A549 (cell line): Measurements from ENCODE around the gene PI4K2A. TPM values are rescaled to one million over a fixed set of nuclear protein-coding genes. Genes with fewer than 3 reads are reported as not detected.

Experiments
- ATAC-seq, 2 experiments: fragments of 200-7000 bp in 1 of 2; fragments of >200 bp in 1 of 2; cut with Nextera tagmentation in 1 of 2; cut with Tn5 transposase in 1 of 2; 3 replicates each; pipeline versions ENCODE4 v1.8.0 to v1.9.1; 2018 to 2020; ENCODE audit warnings: mild to moderate bottlenecking in 1 of 2, moderate library complexity in 1 of 2
- CTCF ChIA-PET: fragments of 300-600 bp; sonication (Branson Sonifier 250); formaldehyde crosslinking; extraction: SDS; loops from one replicate; lab custom pipeline; 2021; ENCODE audit warnings: antibody characterized with exemption, inconsistent platforms; lab: Yijun Ruan, JAX
- POLR2A ChIA-PET: fragments of 350-600 bp; formaldehyde crosslinking; extraction: SDS; loops from one replicate; lab custom pipeline; 2021; ENCODE audit warnings: antibody characterized with exemption, inconsistent platforms; lab: Yijun Ruan, JAX
- DNase-seq, 2 experiments: peaks; one replicate each; pipeline versions ENCODE4 v3.0.0 to v3.0.0-alpha.2; 2011 to 2016; ENCODE audit warnings: low read depth in 1 of 2, low spot score in 1 of 2
- FAIRE-seq: peaks from 2 replicates; lab custom pipeline; 2011; peaks lifted over from hg19 to GRCh38; lab: Jason Lieb, UNC
- H3K27ac ChIP-seq, 2 experiments: fragments of >200 bp; sonication (Bioruptor Twin); formaldehyde crosslinking; 3 replicates each; pipeline ENCODE4 v1.5.1; 2016 to 2017
- H3K4me1 ChIP-seq: fragments of >200 bp; sonication (Bioruptor Twin); formaldehyde crosslinking; 3 replicates; pipeline ENCODE4 v1.6.1; 2016
- H3K4me2 ChIP-seq: fragments of >200 bp; sonication (Bioruptor Twin); formaldehyde crosslinking; 3 replicates; pipeline ENCODE4 v1.6.1; 2016
- H3K4me3 ChIP-seq: fragments of >200 bp; sonication (Bioruptor Twin); formaldehyde crosslinking; 3 replicates; pipeline ENCODE4 v1.5.1; 2016
- H3K9me3 ChIP-seq: fragments of >200 bp; sonication (Bioruptor Twin); formaldehyde crosslinking; 3 replicates; pipeline ENCODE4 v1.6.1; 2016
- CBX2 ChIP-seq: fragments of 200-600 bp; sonication (generic); IDR thresholded peaks from 2 replicates; pipeline ENCODE4 v1.6.1; 2016; ENCODE audit warnings: low read depth, mild to moderate bottlenecking, borderline replicate concordance
- CHD4 ChIP-seq: fragments of 200-600 bp; sonication (generic); IDR thresholded peaks from 2 replicates; pipeline ENCODE4 v1.6.1; 2016; ENCODE audit warnings: antibody characterized with exemption, mild to moderate bottlenecking, borderline replicate concordance
- EHMT2 ChIP-seq: fragments of 200-600 bp; sonication (generic); IDR thresholded peaks from 2 replicates; pipeline ENCODE4 v1.6.1; 2016; ENCODE audit warnings: antibody characterized with exemption, low read depth, mild to moderate bottlenecking, moderate library complexity
- FOSL2 ChIP-seq, 2 experiments: fragments of 450-650 bp in 1 of 2; fragments of >200 bp in 1 of 2; sonication (Bioruptor Twin) in 1 of 2; formaldehyde crosslinking; IDR thresholded peaks; 2 replicates each; pipeline versions ENCODE4 v1.5.0 to v1.6.1; 2016 to 2020; ENCODE audit warnings: mild to moderate bottlenecking in 1 of 2, moderate library complexity in 1 of 2
- HEYL ChIP-seq: fragments of 250-450 bp; sonication (Bioruptor Pico); IDR thresholded peaks from 2 replicates; pipeline ENCODE4 v1.8.0; 2021; ENCODE audit warnings: mild to moderate bottlenecking, moderate library complexity
- HOXA7 ChIP-seq: fragments of 250-450 bp; sonication (Bioruptor Pico); IDR thresholded peaks from 2 replicates; pipeline ENCODE4 v1.5.0; 2020; ENCODE audit warnings: mild to moderate bottlenecking, moderate library complexity
- JUNB ChIP-seq: fragments of >200 bp; sonication (Bioruptor Twin); formaldehyde crosslinking; IDR thresholded peaks from 2 replicates; pipeline ENCODE4 v1.6.1; 2016
- KDM5A ChIP-seq: fragments of 200-600 bp; sonication (generic); IDR thresholded peaks from 2 replicates; pipeline ENCODE4 v1.6.1; 2016; ENCODE audit warnings: antibody characterized with exemption, mild to moderate bottlenecking
- NFE2L2 ChIP-seq: fragments of 150-350 bp; conservative IDR thresholded peaks from 2 replicates; pipeline ENCODE4 v1.6.1; 2014; ENCODE audit warnings: low read length
- POLR2A ChIP-seq: IDR thresholded peaks from 2 replicates; pipeline ENCODE4 v1.6.1; 2012; ENCODE audit warnings: mild to moderate bottlenecking, low read length
- POLR2AphosphoS2 ChIP-seq: conservative IDR thresholded peaks from 2 replicates; pipeline ENCODE4 v1.6.1; 2012; ENCODE audit warnings: low read length, improper control_type of control experiment, inconsistent platforms
- RNF2 ChIP-seq: fragments of 200-600 bp; sonication (generic); IDR thresholded peaks from 2 replicates; pipeline ENCODE4 v1.6.1; 2016; ENCODE audit warnings: low read depth, mild to moderate bottlenecking, antibody characterized with exemption, moderate library complexity, borderline replicate concordance
- SMC3 ChIP-seq: fragments of >200 bp; sonication (Bioruptor Twin); formaldehyde crosslinking; IDR thresholded peaks from 3 replicates; pipeline ENCODE4 v1.6.1; 2018; ENCODE audit warnings: inconsistent platforms
- SREBF2 ChIP-seq: fragments of 450-650 bp; IDR thresholded peaks from 2 replicates; pipeline ENCODE4 v1.6.1; 2014; ENCODE audit warnings: mild to moderate bottlenecking, moderate library complexity
- TFCP2L1 ChIP-seq: fragments of 250-450 bp; sonication (Bioruptor Pico); IDR thresholded peaks from 2 replicates; pipeline ENCODE4 v1.5.0; 2021; ENCODE audit warnings: mild to moderate bottlenecking
- WGBS: methylation state at CpG from one replicate; pipeline ENCODE4 v1.1.6; 2017; ENCODE audit errors: missing lambda C conversion rate; 5-methylcytosine and 5-hydroxymethylcytosine counted together
- polyA plus RNA-seq, 4 experiments: library from polyadenylated mRNA; depleted of rRNA in 3 of 4; stranded (reverse); fragments of >200 nt; fragmentation: RNase III in 1 of 4; extraction: RNeasy Plus Mini Kit Qiagen cat#74134 plus additional on column Dnase treatment in 1 of 4; gene quantifications; 2 replicates in 3 of 4; 3 replicates in 1 of 4; pipeline ENCODE4 v1.2.3, GENCODE V29; 2011 to 2017
- TF ChIP-seq, protein P1 (sequence below): fragments of 250-450 bp; sonication (Bioruptor Pico); IDR thresholded peaks from 2 replicates; pipeline ENCODE4 v1.5.0; 2020; ENCODE audit warnings: low read depth, mild to moderate bottlenecking, moderate library complexity
- TF ChIP-seq, protein P2 (sequence below): fragments of 200-600 bp; sonication (generic); IDR thresholded peaks from 2 replicates; pipeline ENCODE4 v1.6.1; 2016; ENCODE audit warnings: antibody characterized with exemption, mild to moderate bottlenecking, moderate library complexity
- TF ChIP-seq, protein P3 (sequence below): IDR thresholded peaks from 2 replicates; pipeline ENCODE4 v1.6.1; 2012
- TF ChIP-seq, protein P4 (sequence below): fragments of 450-650 bp; IDR thresholded peaks from 2 replicates; pipeline ENCODE4 v1.6.1; 2014; ENCODE audit warnings: antibody characterized with exemption

The PI4K2A gene
- polyA plus RNA-seq, 2 of the 4 experiments (the other 2 are of a cell fraction) = 16.6 TPM

DNA sequence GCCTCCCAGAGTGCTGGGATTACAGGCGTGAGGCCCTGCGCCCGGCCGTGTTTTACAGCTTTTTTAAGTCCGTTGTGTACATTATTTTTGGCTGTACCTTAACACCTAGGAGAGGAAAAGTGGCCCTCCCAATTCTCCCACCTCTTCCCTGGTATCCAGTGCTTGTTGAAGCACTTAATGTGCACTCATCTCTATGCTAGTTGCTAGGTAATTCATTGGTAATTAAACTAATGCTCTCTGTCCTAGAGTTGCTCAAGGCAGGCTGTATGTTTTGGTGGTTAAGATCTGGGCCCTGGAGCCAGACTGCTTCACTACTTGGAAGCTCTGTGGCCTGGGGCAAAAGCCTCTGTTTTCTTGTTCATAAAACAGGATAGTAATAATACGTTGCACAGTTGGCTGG lies 27.0 kb downstream of the PI4K2A start:
- CTCF ChIA-PET = interaction anchor here (0.8 to 37.6 kb wide), 5 partner anchors 10 to 201 kb away, joined by 3 to 1127 read pairs (median 10); partner anchors contain the start of genes ANKRD2, MARVELD1 and ZFYVE27
- WGBS = 90% methylated on average over 6 of the region's 6 CpGs
- H3K27ac ChIP-seq = no peak overlapping the region
- POLR2A ChIA-PET = interaction anchor here (1.0 to 1.1 kb wide), 2 partner anchors 17 to 20 kb away, joined by 3 to 6 read pairs; partner anchors contain the start of gene AVPI1
- TF ChIP-seq HEYL (CRISPR knock-in tag) (no peak), KDM5A (no peak), NFE2L2 (no peak), HOXA7 (no peak), POLR2A (no peak), EHMT2 (no peak), FOSL2 (IDR thresholded peaks at IDR 0.05) (no peak), FOSL2 (CRISPR knock-in tag; IDR thresholded peaks at IDR 0.05) (no peak), SMC3 (no peak), JUNB (no peak), CBX2 (no peak), POLR2AphosphoS2 (no peak; the same call in 1 of the 2 replicates), CHD4 (no peak), RNF2 (no peak), TFCP2L1 (CRISPR knock-in tag) (no peak)
- TF ChIP-seq, protein P1, sequence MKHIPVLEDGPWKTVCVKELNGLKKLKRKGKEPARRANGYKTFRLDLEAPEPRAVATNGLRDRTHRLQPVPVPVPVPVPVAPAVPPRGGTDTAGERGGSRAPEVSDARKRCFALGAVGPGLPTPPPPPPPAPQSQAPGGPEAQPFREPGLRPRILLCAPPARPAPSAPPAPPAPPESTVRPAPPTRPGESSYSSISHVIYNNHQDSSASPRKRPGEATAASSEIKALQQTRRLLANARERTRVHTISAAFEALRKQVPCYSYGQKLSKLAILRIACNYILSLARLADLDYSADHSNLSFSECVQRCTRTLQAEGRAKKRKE (CRISPR knock-in tag) = no peak
- TF ChIP-seq, protein P2, sequence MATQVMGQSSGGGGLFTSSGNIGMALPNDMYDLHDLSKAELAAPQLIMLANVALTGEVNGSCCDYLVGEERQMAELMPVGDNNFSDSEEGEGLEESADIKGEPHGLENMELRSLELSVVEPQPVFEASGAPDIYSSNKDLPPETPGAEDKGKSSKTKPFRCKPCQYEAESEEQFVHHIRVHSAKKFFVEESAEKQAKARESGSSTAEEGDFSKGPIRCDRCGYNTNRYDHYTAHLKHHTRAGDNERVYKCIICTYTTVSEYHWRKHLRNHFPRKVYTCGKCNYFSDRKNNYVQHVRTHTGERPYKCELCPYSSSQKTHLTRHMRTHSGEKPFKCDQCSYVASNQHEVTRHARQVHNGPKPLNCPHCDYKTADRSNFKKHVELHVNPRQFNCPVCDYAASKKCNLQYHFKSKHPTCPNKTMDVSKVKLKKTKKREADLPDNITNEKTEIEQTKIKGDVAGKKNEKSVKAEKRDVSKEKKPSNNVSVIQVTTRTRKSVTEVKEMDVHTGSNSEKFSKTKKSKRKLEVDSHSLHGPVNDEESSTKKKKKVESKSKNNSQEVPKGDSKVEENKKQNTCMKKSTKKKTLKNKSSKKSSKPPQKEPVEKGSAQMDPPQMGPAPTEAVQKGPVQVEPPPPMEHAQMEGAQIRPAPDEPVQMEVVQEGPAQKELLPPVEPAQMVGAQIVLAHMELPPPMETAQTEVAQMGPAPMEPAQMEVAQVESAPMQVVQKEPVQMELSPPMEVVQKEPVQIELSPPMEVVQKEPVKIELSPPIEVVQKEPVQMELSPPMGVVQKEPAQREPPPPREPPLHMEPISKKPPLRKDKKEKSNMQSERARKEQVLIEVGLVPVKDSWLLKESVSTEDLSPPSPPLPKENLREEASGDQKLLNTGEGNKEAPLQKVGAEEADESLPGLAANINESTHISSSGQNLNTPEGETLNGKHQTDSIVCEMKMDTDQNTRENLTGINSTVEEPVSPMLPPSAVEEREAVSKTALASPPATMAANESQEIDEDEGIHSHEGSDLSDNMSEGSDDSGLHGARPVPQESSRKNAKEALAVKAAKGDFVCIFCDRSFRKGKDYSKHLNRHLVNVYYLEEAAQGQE = no peak
- TF ChIP-seq, protein P3, sequence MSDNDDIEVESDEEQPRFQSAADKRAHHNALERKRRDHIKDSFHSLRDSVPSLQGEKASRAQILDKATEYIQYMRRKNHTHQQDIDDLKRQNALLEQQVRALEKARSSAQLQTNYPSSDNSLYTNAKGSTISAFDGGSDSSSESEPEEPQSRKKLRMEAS = no peak
- TF ChIP-seq, protein P4, sequence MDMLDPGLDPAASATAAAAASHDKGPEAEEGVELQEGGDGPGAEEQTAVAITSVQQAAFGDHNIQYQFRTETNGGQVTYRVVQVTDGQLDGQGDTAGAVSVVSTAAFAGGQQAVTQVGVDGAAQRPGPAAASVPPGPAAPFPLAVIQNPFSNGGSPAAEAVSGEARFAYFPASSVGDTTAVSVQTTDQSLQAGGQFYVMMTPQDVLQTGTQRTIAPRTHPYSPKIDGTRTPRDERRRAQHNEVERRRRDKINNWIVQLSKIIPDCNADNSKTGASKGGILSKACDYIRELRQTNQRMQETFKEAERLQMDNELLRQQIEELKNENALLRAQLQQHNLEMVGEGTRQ = no peak
- H3K4me3 ChIP-seq = no peak overlapping the region
- FAIRE-seq = no peak
- H3K4me1 ChIP-seq = no peaks in the 10 kb centered on the region
- DNase-seq = no peak
- H3K9me3 ChIP-seq = no peaks in the 10 kb centered on the region
- ATAC-seq = peak; percentile 6 to 39; a peak in 4 of 6 replicates
- no peak overlapping the region for H3K4me2 ChIP-seq

DNA sequence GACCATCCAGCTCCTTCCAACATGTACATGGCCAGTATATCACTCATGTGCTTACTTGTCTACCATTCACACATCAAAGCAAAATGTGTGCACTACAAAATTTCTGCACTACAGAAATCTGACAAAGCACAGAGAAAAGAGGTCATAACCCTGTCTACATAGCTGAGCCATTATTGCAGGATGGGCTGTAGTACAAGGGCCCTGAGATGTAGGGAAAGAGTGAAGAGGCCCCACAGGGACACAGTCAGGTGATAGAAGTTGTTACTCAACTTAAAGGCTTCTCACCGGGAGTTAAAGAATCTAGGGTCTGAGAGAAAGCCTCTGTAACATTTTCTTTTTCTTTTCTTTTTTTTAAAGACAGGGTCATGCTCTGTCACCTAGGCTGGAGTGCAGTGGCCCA lies 29.1 kb downstream of the PI4K2A start:
- H3K4me2 ChIP-seq = no peak overlapping the region
- H3K4me1 ChIP-seq = peaks cover 12% of the 10 kb centered on the region
- WGBS = 76% methylated on average over 1 of the region's 1 CpG
- POLR2A ChIA-PET = interaction anchor here (0.7 to 1.4 kb wide), 2 partner anchors 18 to 21 kb away, joined by 3 to 5 read pairs; partner anchors contain the start of gene AVPI1
- no peak for DNase-seq
- no peak for TF ChIP-seq SREBF2
- no peak for TF ChIP-seq SMC3
- TF ChIP-seq, all 56 proteins: peak for 0
- Histone ChIP-seq H3K9me3 (no peaks in the 10 kb centered on the region), H3K4me3 (no peak overlapping the region), H3K27ac (no peak overlapping the region)
- FAIRE-seq (no peak), ATAC-seq (peak; percentile 4 to 37; a peak in 4 of 6 replicates)
- CTCF ChIA-PET = interaction anchor here (0.7 to 37.6 kb wide), 6 partner anchors 11 to 97 kb away, joined by 3 to 1127 read pairs (median 8); partner anchors contain the start of genes ANKRD2, MARVELD1 and ZFYVE27
